ENCODE measurements around the gene C1QTNF2. TPM values are rescaled to one million over a fixed set of nuclear protein-coding genes. Genes with fewer than 3 reads are reported as not detected.
A peak's percentile ranks its signal among the peaks of the same experiment; 100 is the strongest.

The C1QTNF2 gene
- total RNA-seq, 4 donors from 2014 or later, result 0.09 to 0.65 TPM; not detected in 2

DNA sequence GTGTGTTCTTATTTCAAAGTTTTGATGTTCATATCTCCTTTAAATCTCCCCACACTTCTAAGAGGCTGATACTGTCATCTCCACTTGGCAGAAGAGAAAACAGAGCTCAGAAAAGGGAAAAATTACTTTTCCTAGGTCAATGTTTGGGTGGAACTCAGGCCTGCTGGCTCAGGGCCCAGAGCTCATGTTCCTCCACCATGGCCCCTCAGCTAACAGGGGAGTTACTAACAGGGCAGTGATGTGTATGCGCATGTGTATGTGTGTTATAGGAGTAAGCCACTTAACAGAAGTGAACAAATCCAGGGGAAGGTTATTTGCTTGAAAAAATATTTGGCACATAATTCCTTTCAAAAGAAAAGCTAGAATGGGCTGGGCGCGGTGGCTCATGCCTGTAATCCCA is 2.5 kb downstream of the C1QTNF2 start:
- Histone ChIP-seq H3K36me3 (no peaks in the 10 kb centered on the region), H3K9me3 (no peaks in the 10 kb centered on the region), H3K27me3 (no peaks in the 10 kb centered on the region), H3K4me1 (peaks cover 4 to 13% of the 10 kb centered on the region in 2 donors), H3K27ac (no peak overlapping the region), H3K4me3 (no peak overlapping the region)
- no peak for TF ChIP-seq POLR2A (IDR thresholded peaks at IDR 0.05)
- TF ChIP-seq, protein P1, sequence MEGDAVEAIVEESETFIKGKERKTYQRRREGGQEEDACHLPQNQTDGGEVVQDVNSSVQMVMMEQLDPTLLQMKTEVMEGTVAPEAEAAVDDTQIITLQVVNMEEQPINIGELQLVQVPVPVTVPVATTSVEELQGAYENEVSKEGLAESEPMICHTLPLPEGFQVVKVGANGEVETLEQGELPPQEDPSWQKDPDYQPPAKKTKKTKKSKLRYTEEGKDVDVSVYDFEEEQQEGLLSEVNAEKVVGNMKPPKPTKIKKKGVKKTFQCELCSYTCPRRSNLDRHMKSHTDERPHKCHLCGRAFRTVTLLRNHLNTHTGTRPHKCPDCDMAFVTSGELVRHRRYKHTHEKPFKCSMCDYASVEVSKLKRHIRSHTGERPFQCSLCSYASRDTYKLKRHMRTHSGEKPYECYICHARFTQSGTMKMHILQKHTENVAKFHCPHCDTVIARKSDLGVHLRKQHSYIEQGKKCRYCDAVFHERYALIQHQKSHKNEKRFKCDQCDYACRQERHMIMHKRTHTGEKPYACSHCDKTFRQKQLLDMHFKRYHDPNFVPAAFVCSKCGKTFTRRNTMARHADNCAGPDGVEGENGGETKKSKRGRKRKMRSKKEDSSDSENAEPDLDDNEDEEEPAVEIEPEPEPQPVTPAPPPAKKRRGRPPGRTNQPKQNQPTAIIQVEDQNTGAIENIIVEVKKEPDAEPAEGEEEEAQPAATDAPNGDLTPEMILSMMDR (IDR thresholded peaks at IDR 0.05 in 4 of 5, conservative IDR thresholded peaks at IDR 0.05 in 1 of 5), result no peak
- ATAC-seq (peak in 1 of 2 donors; percentile 15), DNase-seq (no peak)
- in situ Hi-C loops (cut with MboI; ENCODE audit: low sequenced_read_pairs in 4 of 4), result no loop called here
- intact Hi-C loops (cut with DNase I; ENCODE audit: low total_unique reads), result no loop called here

DNA sequence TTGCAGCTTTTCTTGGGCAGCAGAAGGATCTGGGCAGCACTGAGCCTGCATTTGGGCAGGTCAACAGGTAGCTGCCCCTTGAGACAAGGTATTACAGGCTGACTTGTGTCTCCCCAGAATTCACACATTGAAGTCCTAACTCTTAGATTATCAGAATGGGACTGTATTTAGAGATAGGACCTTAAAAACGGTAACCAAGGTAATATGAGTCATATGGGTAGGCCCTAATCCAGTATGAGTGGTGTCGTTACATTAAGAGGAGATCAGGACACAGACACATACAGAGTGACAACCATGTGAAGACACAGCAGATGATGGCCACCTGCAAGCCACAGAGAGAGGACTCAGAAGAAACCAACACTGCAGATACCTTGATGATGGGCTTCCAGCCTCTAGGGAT is 3.2 kb downstream of the C1QTNF2 start:
- in situ Hi-C loops (cut with MboI; ENCODE audit: low sequenced_read_pairs in 4 of 4), result no loop called here
- no peaks in the 10 kb centered on the region for H3K36me3 ChIP-seq

DNA sequence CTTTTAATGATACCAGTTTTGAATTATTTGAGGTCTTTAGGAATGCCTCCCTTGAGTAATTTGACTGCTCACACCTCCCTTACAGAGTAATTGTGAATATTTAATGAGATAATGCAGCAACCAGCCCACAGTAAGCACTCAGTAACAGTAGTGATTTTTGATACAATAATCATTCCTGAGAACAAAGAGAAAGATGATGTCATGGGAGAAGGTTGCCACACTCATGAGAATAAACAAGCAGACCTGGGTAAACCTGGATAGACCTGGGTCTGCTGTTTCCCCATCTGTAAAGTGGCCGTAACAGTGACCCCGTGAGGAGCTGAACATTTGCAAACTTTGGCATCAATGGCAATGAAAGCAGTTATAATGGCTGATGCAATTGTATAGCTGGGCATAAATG is 4.2 kb downstream of the C1QTNF2 start:
- in situ Hi-C loops (cut with MboI; ENCODE audit: low sequenced_read_pairs in 4 of 4) (no loop called here), intact Hi-C loops (cut with DNase I; ENCODE audit: low total_unique reads) (no loop called here)

More for the DNA sequence above, 3.2 kb downstream of the C1QTNF2 start:
- intact Hi-C loops (cut with DNase I; ENCODE audit: low total_unique reads), result no loop called here
- Histone ChIP-seq H3K4me3 (no peak overlapping the region), H3K9me3 (no peaks in the 10 kb centered on the region), H3K4me1 (peaks cover 10 to 19% of the 10 kb centered on the region in 2 donors), H3K27ac (no peak overlapping the region), H3K27me3 (no peaks in the 10 kb centered on the region)
- ATAC-seq (no peak), DNase-seq (no peak)
- TF ChIP-seq, protein P1 (IDR thresholded peaks at IDR 0.05 in 4 of 5, conservative IDR thresholded peaks at IDR 0.05 in 1 of 5), result no peak
- no peak for TF ChIP-seq POLR2A (IDR thresholded peaks at IDR 0.05)

DNA sequence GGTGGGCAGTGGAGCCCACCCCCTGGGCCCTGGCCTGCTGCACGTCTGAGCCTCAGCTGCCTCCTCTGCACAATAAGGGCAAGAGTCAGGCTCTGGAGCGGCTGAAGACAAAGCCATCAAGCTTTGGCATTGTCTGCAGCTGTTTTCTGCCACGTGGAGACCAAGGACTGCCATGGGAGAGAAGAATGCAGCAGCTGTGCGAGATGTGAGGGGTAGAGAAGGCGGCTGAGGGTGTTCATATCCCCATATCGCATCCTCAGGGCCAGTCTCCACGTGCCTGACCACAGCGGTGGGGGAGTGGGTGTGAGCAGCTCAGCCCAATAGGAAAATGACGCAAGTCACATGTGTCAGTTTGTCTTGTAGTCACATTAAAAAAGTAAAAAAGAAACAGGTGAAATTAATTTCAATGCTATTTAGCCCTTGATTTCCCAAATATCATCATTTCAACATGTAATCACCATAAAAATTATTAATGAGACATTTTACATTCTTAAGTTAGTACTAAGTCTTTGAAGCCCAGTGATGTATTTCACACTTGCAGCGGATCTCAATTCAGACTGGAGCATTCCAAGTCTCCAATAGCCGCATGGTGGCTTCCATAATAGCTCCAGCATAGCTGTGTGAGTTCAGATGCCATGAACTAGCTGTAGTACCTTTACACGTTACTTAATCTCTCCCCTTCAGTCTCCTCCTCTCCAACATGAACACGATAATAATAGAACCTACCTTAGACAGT is 6.6 kb downstream of the C1QTNF2 start:
- in situ Hi-C loops (cut with MboI; ENCODE audit: low sequenced_read_pairs in 4 of 4), result no loop called here
- peaks cover 10 to 12% of the 10 kb centered on the region in 2 donors for H3K4me1 ChIP-seq
- no peak for TF ChIP-seq POLR2A (IDR thresholded peaks at IDR 0.05)
- TF ChIP-seq, protein P1 (IDR thresholded peaks at IDR 0.05 in 4 of 5, conservative IDR thresholded peaks at IDR 0.05 in 1 of 5), result no peak
- no peaks in the 10 kb centered on the region for H3K9me3 ChIP-seq
- H3K36me3 ChIP-seq, result no peaks in the 10 kb centered on the region
- no peaks in the 10 kb centered on the region for H3K27me3 ChIP-seq
- no peak for DNase-seq
- H3K27ac ChIP-seq, result peak overlapping the region; percentile 32 to 70 (median 52)
- intact Hi-C loops (cut with DNase I; ENCODE audit: low total_unique reads), result no loop called here
- H3K4me3 ChIP-seq, result no peak overlapping the region
- no peak for ATAC-seq

More for the DNA sequence above, 4.2 kb downstream of the C1QTNF2 start:
- Histone ChIP-seq H3K4me3 (no peak overlapping the region), H3K27me3 (no peaks in the 10 kb centered on the region), H3K4me1 (peaks cover 10 to 21% of the 10 kb centered on the region in 2 donors), H3K27ac (no peak overlapping the region), H3K36me3 (no peaks in the 10 kb centered on the region), H3K9me3 (no peaks in the 10 kb centered on the region)
- no peak for DNase-seq
- ATAC-seq, result no peak
- TF ChIP-seq, protein P1 (IDR thresholded peaks at IDR 0.05 in 4 of 5, conservative IDR thresholded peaks at IDR 0.05 in 1 of 5), result no peak
- TF ChIP-seq POLR2A (IDR thresholded peaks at IDR 0.05), result no peak

Data from gastrocnemius medialis (tissue), 4 donors.